ENCODE data around the gene STIMATE.

STIMATE gene

GRCh38 chr3:52833202-52833601 lies 64.1 kb downstream of the STIMATE start:
- no peak for DNase-seq
- TF ChIP-seq CTCF (IDR thresholded peaks at IDR 0.05): no peak
- Mint-ChIP-seq H3K27me3 (ENCODE audit: low read depth, poor library complexity) (peaks cover 11% of the 10 kb centered on the region), H3K9me3 (no peaks in the 10 kb centered on the region), H3K36me3 (ENCODE audit: low read depth) (no peaks in the 10 kb centered on the region), H3K4me1 (peaks cover 60% of the 10 kb centered on the region), H3K27ac (no peak overlapping the region), H3K4me3 (no peak overlapping the region)

- DNase-seq: no peak
- peaks cover 64% of the 10 kb centered on the region for H3K4me1 Mint-ChIP-seq
Observed at GRCh38 chr3:52831500-52832301, 65.6 kb downstream of the STIMATE start.

GRCh38 chr3:52830535-52831258 lies 66.7 kb downstream of the STIMATE start, which contains the start of gene ITIH4:
Gene ITIH4 (minus strand): TSS chr3:52830672. CDS start chr3:52830642, 30 bp downstream.
- no peak for DNase-seq
- no peaks in the 10 kb centered on the region for H3K27me3 Mint-ChIP-seq (ENCODE audit: low read depth, poor library complexity)
- H3K27ac Mint-ChIP-seq: peak within 1 kb of the TSS; percentile 60
- no peak for TF ChIP-seq CTCF (IDR thresholded peaks at IDR 0.05)
- peaks cover 56% of the 10 kb centered on the region for H3K4me1 Mint-ChIP-seq
- no peaks in the 10 kb centered on the region for H3K9me3 Mint-ChIP-seq
- no peak within 1 kb of the TSS for H3K4me3 Mint-ChIP-seq
- no peaks in the 10 kb centered on the region for H3K36me3 Mint-ChIP-seq (ENCODE audit: low read depth)

More at GRCh38 chr3:52831500-52832301, 65.6 kb downstream of the STIMATE start:
- Mint-ChIP-seq H3K9me3 (no peaks in the 10 kb centered on the region), H3K27me3 (ENCODE audit: low read depth, poor library complexity) (peaks cover 5% of the 10 kb centered on the region), H3K36me3 (ENCODE audit: low read depth) (no peaks in the 10 kb centered on the region), H3K4me3 (no peak overlapping the region), H3K27ac (peak overlapping the region; percentile 60)
- no peak for TF ChIP-seq CTCF (IDR thresholded peaks at IDR 0.05)

- no peak overlapping the region for H3K27ac Mint-ChIP-seq
- no peaks in the 10 kb centered on the region for H3K9me3 Mint-ChIP-seq
- no peak for TF ChIP-seq CTCF (IDR thresholded peaks at IDR 0.05)
- DNase-seq: no peak
- H3K36me3 Mint-ChIP-seq (ENCODE audit: low read depth): no peaks in the 10 kb centered on the region
- no peaks in the 10 kb centered on the region for H3K27me3 Mint-ChIP-seq (ENCODE audit: low read depth, poor library complexity)
- no peak overlapping the region for H3K4me3 Mint-ChIP-seq
- peaks cover 49% of the 10 kb centered on the region for H3K4me1 Mint-ChIP-seq
Observed at GRCh38 chr3:52829906-52830463, 67.4 kb downstream of the STIMATE start.

- Mint-ChIP-seq H3K4me1 (peaks cover 44% of the 10 kb centered on the region), H3K27me3 (ENCODE audit: low read depth, poor library complexity) (no peaks in the 10 kb centered on the region)
Observed at GRCh38 chr3:52829482-52829881, 67.9 kb downstream of the STIMATE start.

More at GRCh38 chr3:52829482-52829881, 67.9 kb downstream of the STIMATE start:
- no peaks in the 10 kb centered on the region for H3K9me3 Mint-ChIP-seq
- H3K27ac Mint-ChIP-seq: no peak overlapping the region
- no peak for DNase-seq
- no peaks in the 10 kb centered on the region for H3K36me3 Mint-ChIP-seq (ENCODE audit: low read depth)
- TF ChIP-seq CTCF (IDR thresholded peaks at IDR 0.05): no peak
- H3K4me3 Mint-ChIP-seq: no peak overlapping the region

Data from nephron progenitor cell (in vitro differentiated cells).